GM12892 (cell line): Measurements from ENCODE around the gene SSR3.

Experiments
- POLR2A ChIP-seq: IDR thresholded peaks from 2 replicates; pipeline ENCODE4 v1.6.1; 2011; ENCODE audit warnings: low read depth, low read length, control low read depth
- TAF1 ChIP-seq: IDR thresholded peaks from 2 replicates; pipeline ENCODE4 v1.6.1; 2011; ENCODE audit warnings: low read depth, mild to moderate bottlenecking, control low read depth, low read length, borderline replicate concordance

DNA sequence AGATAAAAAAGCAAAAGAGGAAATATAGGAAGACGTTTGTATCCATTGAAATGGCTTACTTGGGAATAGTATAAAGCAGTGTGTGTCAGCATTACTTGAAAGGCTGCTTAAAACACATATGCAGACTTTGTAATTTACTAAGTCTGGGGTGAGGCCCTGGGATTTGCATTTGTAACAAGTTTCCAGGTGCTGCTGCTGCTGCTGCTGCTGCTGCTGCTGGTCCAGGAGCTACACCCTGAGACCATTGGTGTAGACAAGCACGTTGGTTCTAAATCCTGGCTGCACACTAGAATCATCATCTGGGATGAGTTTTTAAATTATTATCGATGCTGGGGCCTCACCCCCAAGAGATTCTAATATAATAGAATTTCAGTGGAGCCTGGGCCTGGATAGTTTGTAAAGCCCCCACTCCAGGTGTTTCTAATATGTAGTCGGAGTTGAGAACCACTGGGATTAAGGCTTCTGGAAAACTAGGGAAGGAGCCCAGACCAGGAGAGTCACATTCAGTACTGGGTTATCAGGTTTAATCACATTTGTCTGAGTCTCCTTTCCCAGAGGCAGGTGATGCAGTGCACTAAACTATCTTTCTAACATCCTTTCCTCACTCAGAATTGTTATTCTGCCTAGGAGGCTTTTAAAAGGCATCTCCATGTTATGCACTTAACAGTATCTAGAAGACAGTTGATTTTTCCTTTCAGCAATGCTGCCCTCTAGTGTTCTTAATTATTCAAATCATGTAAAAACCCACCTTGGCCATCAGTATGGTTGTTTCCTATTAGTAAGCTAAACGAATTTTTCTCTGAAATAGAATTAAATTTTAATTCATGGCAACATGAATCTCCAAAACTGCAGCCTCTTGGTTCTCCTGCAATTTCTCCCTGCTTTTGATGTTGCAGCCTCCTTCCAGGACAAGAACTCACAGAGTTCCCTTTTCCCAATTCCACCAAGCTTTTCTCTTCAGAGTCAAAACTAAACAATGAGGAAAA lies 45.4 kb downstream of the SSR3 start:
- no peak for TF ChIP-seq TAF1
- no peak for TF ChIP-seq POLR2A
